Measurements from ENCODE around the gene TBL1X. TPM values are rescaled to one million over a fixed set of nuclear protein-coding genes. Genes with fewer than 3 reads are reported as not detected.

Gene TBL1X
- polyA plus RNA-seq, 3 donors, result 12.5 to 19.5 (median 13.8) TPM

GRCh38 chrX:9586992-9587392 is 122.1 kb downstream of the TBL1X start:
- Histone ChIP-seq H3K4me3 (replicated peaks in 1 of 3; ENCODE audit: low read depth in 2 of 3, low read length in 3 of 3) (no peak overlapping the region), H3K9ac (ENCODE audit: insufficient read depth, low read length, poor library complexity, severe bottlenecking) (no peak overlapping the region), H3K9me3 (replicated peaks in 1 of 2; ENCODE audit: control insufficient read depth in 1 of 2, insufficient read depth in 1 of 2, low read length in 2 of 2) (no peaks in the 10 kb centered on the region), H3K27me3 (ENCODE audit: control insufficient read depth in 2 of 2, insufficient read depth in 2 of 2, low read length in 2 of 2) (peaks cover 0 to 4% of the 10 kb centered on the region in 2 donors), H3K36me3 (replicated peaks in 1 of 2; ENCODE audit: control insufficient read depth in 1 of 2, insufficient read depth in 2 of 2, low read length in 2 of 2) (no peaks in the 10 kb centered on the region), H3K4me2 (replicated peaks; ENCODE audit: extremely low read depth, low read length, poor library complexity, severe bottlenecking) (no peak overlapping the region), H4K20me1 (ENCODE audit: insufficient read depth, low read length) (peaks cover 100% of the 10 kb centered on the region), H3K79me2 (ENCODE audit: insufficient read depth, low read length) (no peaks in the 10 kb centered on the region), H2AFZ (ENCODE audit: insufficient read depth, low read depth, low read length, poor library complexity, severe bottlenecking) (no peak overlapping the region), H3K4me1 (ENCODE audit: control insufficient read depth in 1 of 2, insufficient read depth in 2 of 2, low read length in 2 of 2) (no peaks in the 10 kb centered on the region), H3K27ac (ENCODE audit: low read depth in 1 of 2, low read length in 2 of 2) (no peak overlapping the region)
- H3K36me3 Mint-ChIP-seq, result peaks cover under 1 to 4% of the 10 kb centered on the region in 2 donors
- TF ChIP-seq CTCF (IDR thresholded peaks at IDR 0.05), result no peak
- 100% methylated on average over 7 of the region's 14 CpGs for WGBS (ENCODE audit: insufficient coverage)
- DNase-seq, result no peak
- H3K27ac Mint-ChIP-seq, result no peak overlapping the region
- peaks cover 3% of the 10 kb centered on the region for H3K4me1 Mint-ChIP-seq
- H3K27me3 Mint-ChIP-seq (ENCODE audit: low read depth in 3 of 3), result peaks cover 0 to 10% (median 0%) of the 10 kb centered on the region in 3 donors
- H3K4me3 Mint-ChIP-seq, result no peak overlapping the region
- H3K9me3 Mint-ChIP-seq, result peaks cover 0 to 4% (median under 1%) of the 10 kb centered on the region in 7 donors
- intact Hi-C loops (cut with micrococcal nuclease), result no loop called here

DNA sequence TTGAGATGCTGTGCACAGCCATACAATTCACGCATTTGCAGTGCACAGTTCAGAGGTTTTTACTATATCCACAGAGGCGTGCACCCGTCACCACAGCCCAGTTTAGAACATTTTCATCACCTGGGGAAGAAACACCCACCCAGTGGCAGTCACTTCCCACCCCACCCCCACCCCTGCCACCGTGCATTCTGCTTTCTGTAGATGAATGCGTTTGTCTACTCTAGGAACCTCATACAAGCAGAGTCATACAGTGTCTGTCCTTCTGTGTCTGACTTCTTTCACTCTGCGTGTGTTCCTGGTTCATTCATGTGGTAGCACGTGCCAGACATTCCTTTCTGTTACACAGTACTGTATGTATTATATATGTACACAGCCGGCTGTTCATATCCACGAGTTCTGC is 122.8 kb downstream of the TBL1X start:
- Histone ChIP-seq H3K9ac (ENCODE audit: insufficient read depth, low read length, poor library complexity, severe bottlenecking) (no peak overlapping the region), H3K27me3 (ENCODE audit: control insufficient read depth in 2 of 2, insufficient read depth in 2 of 2, low read length in 2 of 2) (peaks cover 0 to 1% of the 10 kb centered on the region in 2 donors), H3K27ac (ENCODE audit: low read depth in 1 of 2, low read length in 2 of 2) (no peak overlapping the region), H3K4me2 (replicated peaks; ENCODE audit: extremely low read depth, low read length, poor library complexity, severe bottlenecking) (no peak overlapping the region), H3K4me3 (replicated peaks in 1 of 3; ENCODE audit: low read depth in 2 of 3, low read length in 3 of 3) (no peak overlapping the region), H3K4me1 (ENCODE audit: control insufficient read depth in 1 of 2, insufficient read depth in 2 of 2, low read length in 2 of 2) (no peaks in the 10 kb centered on the region), H2AFZ (ENCODE audit: insufficient read depth, low read depth, low read length, poor library complexity, severe bottlenecking) (no peak overlapping the region), H3K36me3 (replicated peaks in 1 of 2; ENCODE audit: control insufficient read depth in 1 of 2, insufficient read depth in 2 of 2, low read length in 2 of 2) (no peaks in the 10 kb centered on the region), H3K79me2 (ENCODE audit: insufficient read depth, low read length) (no peaks in the 10 kb centered on the region), H4K20me1 (ENCODE audit: insufficient read depth, low read length) (peaks cover 100% of the 10 kb centered on the region), H3K9me3 (replicated peaks in 1 of 2; ENCODE audit: control insufficient read depth in 1 of 2, insufficient read depth in 1 of 2, low read length in 2 of 2) (no peaks in the 10 kb centered on the region)
- no peak overlapping the region for H3K4me3 Mint-ChIP-seq
- H3K9me3 Mint-ChIP-seq, result peaks cover 0 to 7% (median 2%) of the 10 kb centered on the region in 7 donors
- peaks cover 0 to 10% (median 0%) of the 10 kb centered on the region in 3 donors for H3K27me3 Mint-ChIP-seq (ENCODE audit: low read depth in 3 of 3)
- no peak for TF ChIP-seq CTCF (IDR thresholded peaks at IDR 0.05)
- 80% methylated on average over 2 of the region's 9 CpGs for WGBS (ENCODE audit: insufficient coverage)
- intact Hi-C loops (cut with micrococcal nuclease), result no loop called here
- no peak for DNase-seq
- H3K4me1 Mint-ChIP-seq, result peaks cover 4% of the 10 kb centered on the region
- H3K27ac Mint-ChIP-seq, result no peak overlapping the region
- peaks cover 2 to 4% of the 10 kb centered on the region in 2 donors for H3K36me3 Mint-ChIP-seq
